ENCODE measurements around the gene PLEKHA5.
A peak's percentile ranks its signal among the peaks of the same experiment; 100 is the strongest.
"Not testable (repeated sequence)": the region's sequence is repeated elsewhere in the genome, so short reads cannot be mapped to it uniquely, and the experiment has no call there.

PLEKHA5 gene

DNA sequence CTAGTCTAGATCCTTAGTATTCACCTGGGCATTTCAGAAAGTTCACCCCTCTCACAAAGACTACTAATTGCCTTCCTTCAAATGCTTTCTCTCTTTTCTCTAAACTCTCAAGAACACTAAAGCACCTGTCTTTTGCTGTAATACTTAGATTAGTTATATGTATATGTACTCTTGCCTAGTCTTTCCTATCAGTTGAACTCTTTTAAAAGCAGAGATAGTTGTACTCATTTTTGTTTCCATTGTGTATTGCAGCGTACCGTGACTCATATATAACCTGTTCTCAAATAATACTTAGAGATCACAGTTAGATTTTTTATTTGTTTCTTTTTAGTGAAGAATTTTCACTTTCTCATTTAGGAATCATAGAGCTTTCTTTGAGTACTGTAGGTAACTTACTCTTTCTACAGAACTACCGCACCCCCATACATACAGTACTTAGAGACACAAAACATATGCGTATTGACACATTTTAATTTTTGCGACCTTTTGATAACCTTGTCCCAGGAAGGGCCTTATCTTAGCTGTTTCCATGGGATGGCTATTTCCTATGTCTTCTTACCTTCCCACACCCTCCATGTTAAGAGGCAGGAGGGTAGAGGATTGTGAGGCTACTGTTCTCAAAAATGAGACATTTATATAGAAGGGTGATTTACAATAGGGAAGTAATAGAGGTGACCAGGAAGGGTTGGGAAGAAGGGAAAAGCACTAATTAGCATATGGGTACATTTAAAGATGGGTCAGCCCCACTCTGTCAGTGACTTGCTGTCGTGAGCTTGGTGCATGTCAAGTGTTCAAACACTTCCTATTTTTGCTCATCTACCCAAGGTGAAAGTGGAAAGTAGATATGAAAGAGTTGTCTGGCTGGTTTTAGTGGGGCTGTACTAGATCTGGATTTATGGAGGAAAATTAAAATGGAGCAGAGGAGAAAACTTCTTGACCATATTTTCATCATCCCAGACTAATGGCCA is 74.3 kb downstream of the PLEKHA5 start:
- no peak for DNase-seq

DNA sequence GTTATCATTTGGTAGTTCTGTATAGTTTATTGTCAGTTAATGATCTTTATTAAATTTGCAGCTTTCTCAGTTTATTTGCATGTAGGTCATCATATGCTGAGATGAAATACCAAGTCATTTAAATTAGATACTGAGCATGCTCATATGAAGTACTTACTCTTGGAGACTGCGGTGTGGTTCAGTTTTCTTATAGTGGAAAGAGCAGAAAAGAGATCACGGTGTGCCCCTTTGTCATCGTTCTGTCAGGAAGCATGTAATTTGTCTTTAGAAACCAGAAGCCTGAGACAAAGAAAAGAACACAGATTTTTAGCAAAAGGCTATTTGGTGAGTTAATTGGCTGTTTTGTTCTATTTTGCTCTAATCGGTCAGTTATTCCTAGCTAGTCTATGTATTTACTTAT is 75.6 kb downstream of the PLEKHA5 start:
- no peak for DNase-seq

DNA sequence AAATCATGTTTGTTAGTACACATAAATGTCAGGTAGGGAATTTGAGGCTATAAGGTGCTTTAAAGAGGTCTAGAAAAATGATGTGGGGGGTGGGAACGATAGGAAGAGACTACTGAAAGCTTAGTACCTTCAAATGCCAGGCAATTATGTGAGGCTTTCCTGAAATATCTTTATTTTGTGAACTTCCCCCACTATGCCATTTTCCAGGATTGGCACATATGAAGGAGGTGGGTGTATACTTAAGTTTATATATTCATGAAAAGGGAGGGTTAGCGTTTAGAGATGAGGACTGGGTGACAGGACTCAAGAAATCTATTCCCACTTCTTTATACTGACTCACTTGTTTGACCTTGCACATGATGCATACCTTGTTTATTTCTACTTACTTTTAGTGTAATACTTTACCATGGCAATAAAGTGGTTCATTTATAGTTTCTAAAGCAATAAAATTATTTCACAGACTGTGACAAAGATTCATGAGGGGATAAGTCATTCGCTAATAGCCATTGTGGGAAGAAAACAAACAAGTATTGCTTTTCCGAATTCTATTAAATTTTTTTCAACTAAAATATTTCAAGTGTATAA is 77.1 kb downstream of the PLEKHA5 start:
- DNase-seq = no peak

DNA sequence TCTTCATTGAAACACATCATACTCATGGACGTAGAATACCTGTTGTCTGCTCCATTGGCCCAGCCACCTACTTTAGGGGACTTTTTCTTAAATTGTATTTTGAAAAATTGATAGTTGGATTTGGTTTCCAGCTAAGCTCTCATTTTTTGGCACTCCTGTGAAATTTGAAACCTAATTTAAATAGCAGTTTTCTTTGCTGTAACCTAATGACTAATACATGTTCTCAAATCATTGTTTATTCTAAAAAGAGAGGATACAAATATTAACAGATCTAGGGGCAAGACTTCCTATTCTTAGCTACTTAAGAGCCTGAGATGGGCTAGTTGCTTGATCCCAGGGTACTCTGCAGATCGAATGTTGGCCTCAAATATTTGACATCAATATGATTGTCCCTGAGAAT is 78.9 kb downstream of the PLEKHA5 start:
- no peak for DNase-seq

DNA sequence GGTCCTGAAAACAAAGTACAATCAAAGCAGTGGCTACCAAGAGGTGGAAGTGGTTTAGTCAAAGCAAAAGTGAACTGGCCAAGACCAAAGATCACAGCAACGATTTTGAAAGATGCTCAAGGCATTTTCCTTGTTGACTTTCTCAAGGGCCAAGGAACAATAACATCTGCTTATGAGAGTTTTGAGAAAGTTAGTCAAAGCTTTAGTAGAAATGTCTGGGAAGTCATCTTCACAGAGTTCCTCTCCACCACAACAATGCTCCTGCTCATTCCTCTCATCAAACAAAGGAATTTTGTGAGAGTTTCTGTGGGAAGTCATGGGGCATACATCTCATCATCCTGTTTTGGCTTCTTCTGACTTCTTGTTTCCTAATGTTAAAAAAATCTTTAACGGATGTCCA is 80.1 kb downstream of the PLEKHA5 start:
- DNase-seq = no peak

DNA sequence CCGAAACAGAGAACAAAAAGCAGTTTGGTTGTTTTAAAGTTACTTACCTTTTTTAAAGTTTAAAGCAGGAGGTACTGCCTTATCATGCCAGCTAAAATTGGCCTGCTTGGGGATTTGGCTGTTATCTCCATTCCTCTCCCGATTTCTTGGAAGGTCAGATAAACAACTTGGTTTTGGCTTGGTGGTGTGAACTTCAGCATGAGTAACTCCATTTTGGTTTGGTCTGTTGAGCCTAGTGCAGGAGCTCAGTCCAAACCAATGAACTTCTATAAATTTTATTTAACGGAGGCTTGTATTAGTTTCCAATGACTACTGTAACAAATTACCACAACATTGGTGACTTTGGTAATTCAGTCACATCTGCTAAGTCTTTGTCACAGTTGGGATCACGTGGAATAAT is 82.3 kb downstream of the PLEKHA5 start:
- DNase-seq = no peak

DNA sequence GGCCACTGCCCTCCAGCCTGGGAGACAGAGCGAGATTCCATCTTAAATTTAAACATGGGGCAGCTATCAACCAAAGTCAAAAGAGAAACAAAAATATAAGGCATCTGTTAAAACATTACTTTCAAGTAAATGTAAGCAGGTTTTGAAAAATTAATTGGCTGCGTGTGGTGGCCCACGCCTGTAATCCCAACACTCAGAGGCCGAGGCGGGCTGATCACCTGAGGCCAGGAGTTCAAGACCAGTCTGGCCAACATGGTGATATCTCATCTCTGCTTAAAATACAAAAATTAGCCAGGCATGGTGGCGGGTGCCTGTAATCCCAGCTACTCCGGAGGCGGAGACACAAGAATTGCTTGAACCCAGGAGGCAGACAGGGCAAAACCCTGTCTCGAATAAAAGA is 82.7 kb downstream of the PLEKHA5 start:
- DNase-seq = no peak

DNA sequence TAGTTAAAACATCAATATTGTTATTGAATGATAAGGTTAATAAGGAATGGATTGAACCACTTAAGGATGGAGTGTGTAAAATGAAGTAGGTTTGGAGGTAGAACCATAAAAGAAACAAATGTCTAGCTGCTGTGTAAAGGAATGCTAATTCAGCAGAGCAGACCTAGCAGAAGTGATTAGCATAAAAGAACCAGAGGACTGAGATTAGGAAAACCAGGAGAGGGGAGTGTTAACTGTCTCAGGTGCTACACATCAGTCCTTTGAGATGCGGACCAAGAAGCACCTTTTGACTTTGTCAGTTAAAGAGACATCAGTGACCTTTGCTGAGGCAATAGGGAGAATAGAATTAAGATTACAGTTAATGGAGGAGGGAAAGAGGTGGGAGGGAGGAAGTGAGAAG is 84.5 kb downstream of the PLEKHA5 start:
- DNase-seq = no peak

DNA sequence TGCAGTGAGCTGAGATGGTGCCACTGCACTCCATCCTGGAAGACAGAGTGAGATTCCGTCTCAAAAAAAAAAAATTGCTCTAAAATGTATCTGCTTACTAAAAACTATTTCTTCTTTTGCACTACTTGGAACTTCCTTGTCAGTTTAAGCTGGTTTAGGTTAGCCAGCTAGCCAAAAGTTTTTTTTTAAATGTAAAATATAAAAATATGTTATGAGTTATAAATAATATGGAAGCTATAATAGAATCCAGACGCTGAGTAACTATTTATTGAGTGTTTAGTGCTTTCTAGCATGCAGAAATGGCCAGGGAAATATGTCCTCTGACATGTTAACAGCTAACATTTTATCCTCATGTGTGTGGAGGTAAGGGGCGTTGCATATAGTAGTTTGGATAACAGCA is 85.6 kb downstream of the PLEKHA5 start:
- no peak for DNase-seq

DNA sequence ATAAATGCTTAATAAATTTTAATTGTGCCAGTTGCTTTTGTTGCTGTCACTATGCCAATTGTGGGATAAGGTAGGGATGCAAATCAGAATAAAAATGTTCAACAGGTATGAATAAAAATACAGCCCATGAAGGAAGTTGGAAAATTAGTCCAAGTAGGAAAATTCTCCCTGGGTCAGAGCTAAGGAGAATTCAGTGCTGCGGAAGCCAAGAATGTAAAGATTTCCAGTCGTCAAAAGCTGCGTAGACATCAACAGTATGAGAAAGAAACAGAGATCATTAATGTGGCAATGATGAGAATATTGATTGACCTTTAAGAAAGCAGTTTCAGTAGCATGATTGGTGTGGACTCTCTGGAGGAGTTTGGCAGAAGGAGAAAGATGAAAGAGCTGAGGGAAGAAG is 87.9 kb downstream of the PLEKHA5 start:
- no peak for DNase-seq

DNA sequence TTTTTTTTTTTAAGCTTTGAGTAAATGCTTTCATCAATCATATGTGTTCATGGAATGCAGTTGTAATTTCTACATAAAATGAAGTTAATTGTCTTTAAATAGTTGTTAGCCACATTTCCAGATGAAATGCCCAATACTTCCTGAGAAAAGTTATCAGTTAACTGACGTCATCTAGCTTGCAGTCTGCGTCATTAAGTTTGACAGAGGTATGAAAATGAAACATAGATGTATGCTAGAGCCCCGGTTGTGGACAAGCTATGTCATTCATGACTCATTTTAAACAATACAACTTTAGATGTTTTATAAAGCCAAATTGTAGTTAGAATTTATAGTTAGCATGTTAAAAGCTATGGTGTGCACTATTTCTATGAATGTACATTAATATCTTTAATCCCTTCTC is 90.7 kb downstream of the PLEKHA5 start:
- DNase-seq = no peak

DNA sequence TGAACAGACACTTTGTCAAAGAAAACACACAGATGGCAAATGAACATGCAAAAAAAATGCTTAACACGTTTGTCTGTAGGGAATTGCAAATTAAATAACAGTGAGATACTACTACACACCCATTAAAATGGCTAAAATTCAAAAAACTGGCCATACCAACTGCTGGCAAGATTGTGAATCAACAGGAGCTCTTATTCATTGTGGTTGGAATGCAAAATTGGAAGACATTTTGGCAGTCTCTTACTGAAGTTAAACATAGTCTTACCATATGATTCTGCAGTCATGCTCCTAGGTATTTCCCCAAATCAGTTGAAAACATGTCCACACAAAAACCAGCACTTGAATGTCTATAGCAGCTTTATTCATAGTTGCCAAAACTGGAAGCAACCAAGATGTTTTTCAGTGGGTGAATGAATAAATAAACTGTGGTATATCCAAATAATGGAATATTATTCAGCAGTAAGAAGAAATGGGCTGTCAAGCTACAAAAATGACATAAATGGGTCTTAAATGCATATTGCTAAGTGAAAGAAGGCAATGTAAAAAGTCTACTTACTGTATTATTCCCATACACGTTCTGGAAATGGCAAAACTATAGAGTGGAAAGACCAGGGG is 91.4 kb downstream of the PLEKHA5 start:
- no peak for DNase-seq

DNA sequence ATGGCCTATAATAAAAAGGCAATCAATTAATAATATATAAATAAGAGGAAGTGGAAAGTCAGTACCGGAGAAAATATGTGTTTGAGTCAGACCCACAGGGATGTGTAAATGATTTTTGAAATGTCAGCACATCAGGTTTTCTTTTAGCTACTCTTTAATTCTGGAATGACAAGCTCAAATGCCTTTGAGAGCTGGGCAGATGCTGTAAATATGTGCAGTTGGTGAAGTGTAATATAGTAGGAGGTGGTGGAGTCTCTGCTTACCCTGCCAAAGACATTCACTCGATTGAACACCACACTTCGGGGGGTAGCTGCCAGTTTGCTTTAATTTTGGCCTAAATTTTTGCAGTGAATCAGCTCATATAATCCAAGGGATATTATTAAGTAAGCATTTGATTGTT is 93.0 kb downstream of the PLEKHA5 start:
- DNase-seq = no peak

DNA sequence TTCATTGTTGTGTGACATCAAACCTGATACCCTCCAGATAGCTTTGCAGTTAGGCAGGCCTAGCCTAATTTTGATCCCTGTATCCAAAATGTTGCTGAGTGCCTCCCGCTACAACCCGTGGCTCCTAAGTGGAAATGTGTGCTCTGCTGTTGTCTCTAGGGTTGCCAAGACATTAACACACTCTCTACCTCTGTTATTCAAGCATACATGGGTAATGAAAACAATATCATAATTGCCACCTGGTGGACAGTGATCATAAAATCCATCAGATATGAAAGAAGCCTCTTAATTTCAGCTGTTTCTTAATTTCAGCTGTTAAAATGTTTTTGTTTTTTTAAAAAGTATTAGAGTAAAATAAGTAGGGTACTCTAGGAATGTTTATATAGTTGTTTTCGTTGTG is 93.5 kb downstream of the PLEKHA5 start:
- DNase-seq = peak; percentile 5

DNA sequence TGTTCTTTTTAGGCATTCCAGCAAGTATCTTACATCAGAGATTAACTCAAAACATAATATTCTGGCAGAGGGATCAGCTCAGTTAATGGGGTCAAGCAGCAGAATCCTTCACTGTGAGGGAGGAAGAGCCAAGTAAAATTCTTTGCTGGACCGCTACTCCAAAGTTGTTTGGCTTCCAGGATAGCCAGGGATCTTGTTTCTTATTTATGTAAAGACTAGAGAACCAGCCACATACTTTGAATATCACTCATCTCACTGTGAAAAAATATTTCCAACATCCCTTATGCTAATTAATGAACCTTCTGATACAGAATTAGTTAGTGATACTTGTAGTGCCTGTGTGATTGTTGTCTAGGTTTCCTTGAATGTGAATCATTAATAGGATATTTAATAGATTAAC is 94.2 kb downstream of the PLEKHA5 start:
- no peak for DNase-seq

DNA sequence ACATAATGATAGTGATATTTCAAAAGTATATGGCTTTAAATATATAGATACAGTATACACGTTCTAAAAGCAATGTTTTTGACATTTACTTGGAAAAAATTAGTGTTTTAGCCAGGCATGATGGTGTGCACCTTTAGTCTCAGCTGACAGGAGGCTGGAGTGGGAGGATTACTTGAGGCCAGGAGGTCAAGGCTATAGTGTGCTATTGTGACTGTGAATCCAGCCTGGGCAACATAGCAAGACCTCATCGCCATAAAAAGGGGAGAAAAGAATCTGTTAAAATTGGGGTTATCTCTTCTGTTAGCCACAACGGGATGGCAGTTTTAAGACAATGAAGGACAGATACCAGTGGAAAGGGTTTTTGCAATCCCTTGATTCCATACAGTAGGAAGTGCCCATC is 95.2 kb downstream of the PLEKHA5 start:
- no peak for DNase-seq

DNA sequence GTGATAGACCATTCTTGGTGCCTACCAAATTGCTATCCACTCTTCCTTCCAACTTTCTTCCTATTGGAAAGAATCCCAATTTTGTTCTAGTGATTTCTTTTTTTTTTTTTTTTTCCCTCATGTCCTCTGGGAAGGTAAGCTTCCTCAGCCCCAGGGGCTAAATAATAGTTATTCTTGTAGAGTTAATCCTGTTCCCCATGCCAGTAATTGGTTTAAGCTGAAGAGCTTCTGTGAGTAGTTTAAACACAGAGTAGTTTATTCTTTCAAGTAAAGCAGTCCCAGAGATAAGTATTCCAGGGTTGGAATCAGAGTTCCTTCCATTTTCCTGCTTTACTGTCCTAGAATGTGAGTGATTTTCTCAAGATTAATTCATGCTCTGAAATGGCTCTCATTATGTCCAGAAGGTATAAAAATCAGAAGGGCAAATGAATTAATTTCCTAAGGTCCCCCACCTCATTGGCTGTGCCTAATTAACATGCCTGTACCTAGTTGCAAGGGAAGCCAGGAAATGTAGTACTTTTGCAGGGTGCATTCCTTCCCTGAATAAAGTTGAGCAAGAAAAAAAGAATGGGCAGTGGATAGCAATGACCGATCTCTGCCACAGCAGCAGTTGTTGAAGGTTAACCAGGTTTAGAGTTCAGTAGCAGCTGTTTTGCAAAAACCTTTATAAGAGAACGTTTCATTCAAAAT is 97.8 kb downstream of the PLEKHA5 start:
- DNase-seq = no peak

DNA sequence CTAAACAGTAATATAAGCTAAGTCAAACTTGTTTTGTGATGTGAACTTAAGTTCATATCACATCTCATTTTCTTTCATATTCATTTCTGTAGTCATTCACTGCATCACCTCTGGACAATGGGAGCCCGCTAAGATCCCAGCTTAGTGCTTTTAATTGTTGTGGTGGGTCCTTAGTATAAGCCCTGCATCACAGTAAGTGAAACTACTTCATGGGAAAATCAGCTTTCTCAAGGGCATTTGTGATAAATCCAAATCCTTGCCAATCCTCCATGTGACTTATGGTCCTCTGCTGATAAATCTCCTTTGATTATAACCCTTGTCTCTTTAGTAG is 98.3 kb downstream of the PLEKHA5 start:
- no peak for DNase-seq

DNA sequence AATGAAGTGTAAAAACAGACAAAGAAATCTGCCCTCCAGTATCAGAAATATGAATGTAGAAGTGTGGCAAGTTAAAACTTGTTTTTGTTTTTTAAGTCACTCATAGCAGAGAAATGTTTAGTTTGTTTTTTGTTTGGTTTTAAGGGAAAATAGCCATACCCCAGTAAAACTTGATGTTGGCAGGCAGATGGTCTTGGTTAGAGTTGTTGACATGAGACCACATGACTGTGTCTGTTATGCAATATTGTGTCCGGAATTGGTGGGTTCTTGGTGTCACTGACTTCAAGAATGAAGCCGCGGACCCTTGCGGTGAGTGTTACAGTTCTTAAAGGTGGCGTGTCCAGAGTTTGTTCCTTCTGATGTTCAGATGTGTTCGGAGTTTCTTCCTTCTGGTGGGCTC is 99.5 kb downstream of the PLEKHA5 start:
- not testable (repeated sequence) for DNase-seq

DNA sequence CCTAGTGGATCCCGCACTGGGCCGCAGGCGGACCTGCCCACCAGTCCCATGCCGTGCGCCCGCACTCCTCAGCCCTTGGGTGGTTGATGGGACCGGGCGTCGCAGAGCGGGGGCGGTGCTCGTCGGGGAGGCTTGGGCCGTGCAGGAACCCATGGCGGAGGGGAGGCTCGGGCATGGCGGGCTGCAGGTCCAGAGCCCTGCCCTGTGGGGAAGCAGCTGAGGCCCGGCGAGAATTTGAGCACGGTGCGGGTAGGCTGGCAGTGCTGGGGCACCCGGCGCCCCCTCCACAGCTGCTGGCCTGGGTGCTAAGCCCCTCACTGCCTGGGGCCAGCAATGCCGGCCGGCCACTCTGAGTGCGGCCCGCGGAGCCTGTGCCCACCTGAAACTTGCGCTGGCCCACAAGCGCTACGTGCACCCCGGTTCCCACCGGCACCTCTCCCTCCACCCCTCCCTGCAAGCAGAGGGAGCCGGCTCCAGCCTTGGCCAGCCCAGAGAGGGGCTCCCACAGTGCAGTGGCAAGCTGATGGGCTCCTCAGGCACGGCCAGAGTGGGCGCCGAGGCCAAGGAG is 100.8 kb downstream of the PLEKHA5 start:
- DNase-seq = no peak

DNA sequence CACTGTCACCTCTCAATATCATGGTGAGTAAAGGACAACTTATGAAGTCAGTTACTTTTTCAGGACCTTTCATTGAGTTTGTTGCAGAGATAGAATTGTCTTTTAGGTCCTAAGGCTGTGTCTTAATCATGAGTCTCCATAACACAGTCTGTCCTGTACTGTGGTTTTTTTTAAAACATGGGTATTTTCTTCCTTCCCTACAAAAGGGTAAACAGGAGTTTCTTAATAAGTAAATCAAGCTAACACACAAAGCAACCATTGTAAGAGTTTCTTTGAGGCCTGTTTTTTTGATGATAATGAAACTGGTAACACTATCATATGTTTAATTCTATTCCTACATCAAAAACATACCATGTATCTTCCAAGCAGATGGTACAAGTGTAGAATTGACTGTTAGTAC is 101.4 kb downstream of the PLEKHA5 start:
- DNase-seq = no peak

DNA sequence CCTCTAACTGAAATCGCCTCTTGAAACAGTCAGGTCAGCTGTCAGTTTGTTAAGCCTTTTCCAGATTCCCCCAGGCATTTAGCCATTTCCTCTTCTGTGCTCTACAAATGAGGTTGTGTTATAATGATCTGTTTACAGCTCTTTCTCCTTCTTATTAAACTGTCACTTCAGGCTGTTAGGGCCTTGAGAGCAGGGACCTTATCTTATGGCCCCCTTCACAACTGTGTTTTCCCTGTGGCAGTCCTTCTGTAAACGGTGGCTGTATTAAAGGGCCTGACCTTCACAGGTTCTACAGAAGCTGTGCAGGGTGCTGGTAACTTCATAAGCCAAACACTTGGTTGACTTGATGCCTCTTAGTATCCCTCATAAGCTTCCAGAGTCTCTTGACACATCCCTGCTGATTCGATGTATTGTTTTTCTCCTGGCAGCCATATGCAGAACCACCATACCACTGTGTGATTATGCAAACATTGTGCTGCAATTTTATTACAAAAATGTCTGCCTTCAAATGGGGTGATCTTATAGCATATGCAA is 104.7 kb downstream of the PLEKHA5 start:
- DNase-seq = no peak

Data from NCI-H510A treated with DMSO at 0.1 percent for 48 hours (cell line).